Hematopoietic multipotent progenitor cell treated with erythropoietin and hydrocortisone succinate and interleukin-3 and kit ligand, for 6 days (in vitro differentiated cells): ENCODE measurements around the gene SLC4A5.
"Not testable (repeated sequence)": the region's sequence is repeated elsewhere in the genome, so short reads cannot be mapped to it uniquely, and the experiment has no call there.

Experiments
- DNase-seq: peaks from one replicate; pipeline ENCODE4 v3.0.0-alpha.2; 2015

SLC4A5 gene

GRCh38 chr2:74364533-74365505, 21.6 kb upstream of the SLC4A5 start:
- no peak for DNase-seq

DNA sequence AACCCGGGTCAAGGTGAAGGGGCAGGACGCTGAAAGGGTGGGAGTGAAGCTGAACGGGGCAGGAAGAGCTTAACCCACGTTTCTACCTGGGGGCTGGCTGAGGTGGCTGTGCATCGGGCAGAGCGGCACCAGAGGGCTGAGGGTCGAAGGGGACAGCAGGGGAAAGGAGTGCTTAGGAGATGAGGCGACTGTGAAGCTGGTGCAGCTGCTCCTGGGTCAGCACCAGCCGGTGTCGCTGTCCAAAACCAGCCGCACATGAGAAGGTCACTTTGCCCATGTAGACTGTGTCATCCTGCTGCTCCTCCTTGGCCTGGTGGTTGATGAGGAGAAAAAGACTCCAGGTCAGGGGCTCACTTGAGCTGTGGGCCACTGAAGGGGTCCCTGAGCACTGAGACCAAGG, 18.1 kb upstream of the SLC4A5 start:
- DNase-seq: no peak

DNA sequence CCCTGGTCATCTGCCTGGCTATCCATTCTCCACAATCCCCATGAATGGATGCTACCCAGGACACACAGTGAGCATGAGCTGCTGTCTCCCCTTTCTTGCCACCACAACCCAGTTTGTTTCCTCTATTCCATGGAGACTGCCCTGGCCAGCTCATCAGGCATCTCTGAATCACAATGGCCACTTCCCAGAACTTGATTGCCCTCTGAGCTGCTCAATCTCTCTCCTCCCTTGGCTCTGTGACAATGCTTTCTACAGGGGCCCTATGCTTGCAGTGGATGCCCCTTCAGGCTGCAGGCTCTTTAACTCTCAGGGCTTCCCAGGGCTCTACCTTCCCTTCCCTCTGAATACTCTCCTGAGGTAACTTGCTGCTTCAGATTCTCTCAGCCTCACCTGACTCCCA, 14.4 kb upstream of the SLC4A5 start:
- DNase-seq: no peak

DNA sequence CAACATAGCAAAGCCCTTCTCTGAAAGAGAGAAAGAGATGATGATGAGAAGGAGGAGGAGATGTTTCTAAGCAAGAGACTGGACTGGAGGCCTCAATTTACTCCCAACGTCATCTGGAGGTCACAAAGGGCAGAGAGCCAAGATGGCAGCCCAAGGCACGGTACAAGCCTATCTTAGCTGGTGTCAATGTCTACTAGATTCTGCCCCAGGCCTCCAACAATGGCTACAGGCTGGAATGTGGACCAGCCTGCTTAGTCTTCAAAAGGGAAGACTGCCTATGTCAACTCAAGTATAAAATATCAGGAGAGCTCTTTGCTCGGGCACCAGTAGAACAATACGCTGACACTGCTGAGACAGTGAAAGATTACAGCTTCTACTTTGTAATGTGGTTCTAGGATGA, 6.7 kb upstream of the SLC4A5 start:
- no peak for DNase-seq

- DNase-seq: no peak
Measured at GRCh38 chr2:74347742-74348141, 4.5 kb upstream of the SLC4A5 start.

DNA sequence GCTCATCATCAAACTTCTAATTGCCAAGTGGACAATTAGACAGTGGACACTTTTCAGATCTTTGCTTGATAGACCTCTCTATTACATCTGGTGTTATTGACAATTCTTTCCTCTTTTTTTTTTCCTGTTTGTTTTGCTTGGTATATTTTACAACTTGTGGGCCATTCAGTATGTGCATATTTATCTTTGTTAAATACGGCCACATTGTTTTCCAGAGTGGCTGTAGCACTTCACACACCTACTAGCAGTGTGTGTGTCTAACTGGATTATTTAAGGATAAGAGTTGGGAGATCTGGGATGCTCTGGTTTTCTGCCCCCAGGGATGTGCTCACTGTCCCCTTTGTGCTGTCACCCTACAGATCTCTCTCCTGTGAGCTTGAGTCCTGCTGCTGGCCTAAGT, 4.1 kb upstream of the SLC4A5 start:
- no peak for DNase-seq

DNA sequence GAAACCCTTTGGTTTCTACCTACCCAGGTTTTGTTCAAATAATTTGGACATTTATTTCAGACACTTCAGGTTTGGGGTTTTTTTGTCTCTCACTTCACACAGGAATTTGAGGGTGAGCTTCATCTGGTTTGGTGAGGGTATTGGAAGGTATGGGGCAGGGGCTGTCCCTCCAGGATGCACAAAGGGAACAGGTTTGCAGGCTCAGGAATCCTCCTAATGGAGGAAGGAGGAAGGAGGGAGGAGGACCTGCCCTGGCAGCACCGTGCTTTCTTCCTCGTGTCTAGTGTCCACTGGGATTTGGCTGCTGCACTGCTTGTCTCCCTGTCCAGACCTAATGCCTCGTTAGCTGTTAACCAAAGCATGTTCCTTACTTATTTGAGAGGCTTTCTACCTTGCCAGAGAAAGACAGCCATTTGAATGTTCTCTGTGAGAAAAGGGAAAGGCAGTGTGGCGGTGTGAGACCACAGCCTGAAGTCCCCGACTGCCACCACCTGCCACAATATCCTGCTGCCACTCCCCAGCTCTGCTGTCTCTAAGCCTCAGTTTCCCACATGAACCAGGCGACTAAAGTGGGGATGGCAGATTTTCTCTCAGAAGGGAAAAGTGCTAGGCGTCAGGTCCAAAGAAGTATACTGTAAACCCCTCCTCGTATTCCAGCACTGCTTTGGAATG, 2.2 kb upstream of the SLC4A5 start:
- no peak for DNase-seq

DNA sequence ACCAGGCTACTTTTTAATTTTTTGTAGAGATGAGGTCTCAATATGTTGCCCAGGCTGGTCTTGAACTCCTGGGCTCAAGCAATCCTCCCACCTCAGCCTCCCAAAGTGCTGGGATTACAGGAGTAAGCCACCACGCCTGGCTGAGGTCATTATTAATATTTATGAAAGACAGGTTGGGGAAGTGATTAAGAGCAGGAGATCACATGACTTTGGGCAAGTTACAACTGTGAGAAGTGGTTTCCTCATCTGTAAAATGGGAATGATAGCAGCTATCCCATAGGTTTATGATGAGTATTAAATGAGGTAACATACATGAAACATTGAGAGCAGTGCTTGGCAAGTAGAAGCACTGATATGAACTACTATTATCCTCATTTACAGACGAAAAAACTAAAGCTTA, 7.0 kb downstream of the SLC4A5 start:
- not testable (repeated sequence) for DNase-seq

DNA sequence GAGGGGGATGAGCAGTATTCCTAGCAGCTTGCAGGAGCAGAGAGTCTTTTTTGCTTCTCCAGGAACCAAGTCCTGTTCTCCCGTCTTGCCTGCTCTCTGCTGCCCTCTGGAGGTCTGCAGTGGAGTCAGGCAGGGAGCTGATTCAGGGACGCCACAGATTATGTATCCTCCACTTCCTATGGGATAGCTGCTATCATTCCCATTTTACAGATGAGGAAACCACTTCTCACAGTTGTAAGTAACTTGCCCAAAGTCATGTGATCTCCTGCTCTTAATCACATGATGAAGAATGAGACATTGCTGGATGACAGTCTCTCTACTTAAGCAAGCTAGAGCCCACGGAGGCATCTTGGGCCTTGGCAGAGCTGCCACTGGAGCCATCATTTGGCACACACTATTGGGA, 8.3 kb downstream of the SLC4A5 start:
- DNase-seq: peak; percentile 79

GRCh38 chr2:74333896-74334586, 9.2 kb downstream of the SLC4A5 start:
- DNase-seq: peak; percentile 8

GRCh38 chr2:74333175-74333574, 10.0 kb downstream of the SLC4A5 start:
- DNase-seq: peak; percentile 62

DNA sequence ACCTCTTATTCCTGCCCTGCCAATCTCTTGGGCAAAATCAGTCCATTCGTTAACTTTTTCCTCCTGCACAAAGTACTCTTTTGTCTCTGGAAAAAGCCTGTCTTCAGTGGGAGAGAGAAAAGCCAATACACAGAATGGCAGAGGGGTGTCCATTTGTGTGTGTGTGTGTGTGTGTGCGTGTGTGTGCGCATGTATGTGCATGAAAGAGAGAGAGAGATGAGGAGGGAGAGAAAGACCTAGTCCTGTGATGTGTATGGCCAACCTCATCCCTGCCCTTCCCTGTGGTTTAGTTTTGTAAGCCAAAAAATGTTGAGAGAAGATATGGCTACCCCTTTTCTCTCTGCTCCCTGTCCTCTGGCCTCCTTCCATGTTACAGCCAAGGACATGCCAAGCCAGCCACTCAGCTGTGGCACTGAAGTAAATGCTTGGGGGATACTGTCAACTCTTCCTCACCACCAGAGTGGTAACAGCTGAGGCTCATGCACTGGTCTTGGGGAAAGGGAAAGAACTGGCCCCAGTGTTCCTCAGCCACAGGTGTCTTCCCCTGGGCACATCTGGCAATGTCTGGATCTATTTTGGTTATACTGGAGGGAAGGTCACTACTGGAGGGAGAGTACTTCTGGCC, 10.6 kb downstream of the SLC4A5 start:
- DNase-seq: no peak

- peak; percentile 26 for DNase-seq
Measured at GRCh38 chr2:74328573-74328972, 14.6 kb downstream of the SLC4A5 start.

GRCh38 chr2:74328074-74328473, 15.1 kb downstream of the SLC4A5 start:
- no peak for DNase-seq

DNA sequence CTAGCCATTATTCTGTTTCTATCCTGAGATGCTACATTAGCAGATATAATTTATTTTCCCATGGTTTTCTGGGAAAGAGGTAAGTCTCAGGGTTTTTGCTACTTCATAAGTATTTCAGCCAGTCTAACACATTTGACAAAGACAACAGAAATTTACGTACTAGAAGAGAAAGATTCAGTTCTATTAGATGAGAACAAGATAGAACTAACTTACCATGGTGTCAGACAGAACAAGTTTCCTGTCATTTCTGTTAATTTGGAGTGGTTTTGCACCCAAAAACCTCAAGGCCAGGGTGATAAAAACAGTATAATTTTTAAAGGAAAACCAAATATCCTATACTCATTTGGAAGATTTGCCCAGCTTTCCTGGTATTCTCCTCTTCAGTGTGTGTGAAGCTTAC, 15.6 kb downstream of the SLC4A5 start:
- DNase-seq: no peak

DNA sequence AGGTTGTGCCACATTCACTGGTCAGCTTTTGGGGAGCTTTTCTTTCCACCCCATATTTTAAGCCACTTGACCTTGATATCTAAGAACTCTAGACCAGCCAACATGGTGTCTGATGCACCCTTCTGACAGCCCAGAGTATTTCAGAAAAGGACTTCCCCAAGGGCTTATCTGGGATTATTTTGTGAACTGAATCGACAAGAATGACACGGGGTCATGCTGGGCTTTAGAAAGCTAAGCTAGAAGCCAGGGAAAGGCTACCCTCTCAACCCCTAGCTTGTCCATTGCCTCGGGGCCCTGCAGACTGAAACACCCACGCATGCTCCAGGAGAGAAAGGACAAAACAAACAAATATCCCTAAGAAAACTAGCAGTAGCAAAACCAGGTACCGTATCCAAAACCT, 16.0 kb downstream of the SLC4A5 start:
- no peak for DNase-seq

DNA sequence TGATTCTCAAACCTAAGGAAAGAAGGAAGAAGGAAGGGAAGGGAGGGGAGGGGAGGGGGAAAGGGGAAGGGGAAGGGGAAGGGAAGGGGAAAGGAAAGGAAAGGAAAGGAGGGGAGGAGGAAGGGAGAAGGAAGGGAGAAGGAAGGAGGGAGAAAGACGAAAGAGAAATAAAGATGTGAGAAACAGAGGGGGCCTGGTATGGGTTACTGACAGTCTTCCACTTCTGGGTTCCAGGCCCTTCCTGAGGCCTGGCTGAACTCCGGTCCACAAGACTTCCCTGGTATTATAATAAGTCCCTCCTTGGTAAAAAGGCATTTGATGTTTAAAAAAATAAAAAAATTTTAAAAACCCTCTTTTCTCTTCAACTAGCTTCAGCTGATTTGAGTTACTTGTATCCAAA, 17.4 kb downstream of the SLC4A5 start:
- DNase-seq: no peak

GRCh38 chr2:74321737-74322136, 21.5 kb downstream of the SLC4A5 start:
- no peak for DNase-seq

DNA sequence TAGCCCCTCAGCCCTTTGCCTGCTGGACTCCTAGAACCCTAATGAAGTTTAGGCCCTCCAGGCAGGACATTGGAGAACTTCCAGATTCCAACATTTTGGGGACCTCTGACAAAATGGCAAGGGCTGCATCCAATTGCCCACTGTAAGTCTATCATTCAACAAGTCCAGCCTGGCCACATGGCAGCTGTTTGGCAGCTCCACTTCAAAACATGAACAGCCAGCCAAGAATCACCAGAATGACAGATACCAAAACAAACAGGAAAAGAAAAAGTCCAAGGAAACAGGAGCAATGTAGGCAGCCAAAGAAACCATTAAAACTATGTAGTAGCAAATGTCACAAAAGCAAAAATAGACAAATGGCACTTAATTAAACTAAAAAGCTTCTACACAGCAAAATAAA, 25.5 kb downstream of the SLC4A5 start:
- no peak for DNase-seq

DNA sequence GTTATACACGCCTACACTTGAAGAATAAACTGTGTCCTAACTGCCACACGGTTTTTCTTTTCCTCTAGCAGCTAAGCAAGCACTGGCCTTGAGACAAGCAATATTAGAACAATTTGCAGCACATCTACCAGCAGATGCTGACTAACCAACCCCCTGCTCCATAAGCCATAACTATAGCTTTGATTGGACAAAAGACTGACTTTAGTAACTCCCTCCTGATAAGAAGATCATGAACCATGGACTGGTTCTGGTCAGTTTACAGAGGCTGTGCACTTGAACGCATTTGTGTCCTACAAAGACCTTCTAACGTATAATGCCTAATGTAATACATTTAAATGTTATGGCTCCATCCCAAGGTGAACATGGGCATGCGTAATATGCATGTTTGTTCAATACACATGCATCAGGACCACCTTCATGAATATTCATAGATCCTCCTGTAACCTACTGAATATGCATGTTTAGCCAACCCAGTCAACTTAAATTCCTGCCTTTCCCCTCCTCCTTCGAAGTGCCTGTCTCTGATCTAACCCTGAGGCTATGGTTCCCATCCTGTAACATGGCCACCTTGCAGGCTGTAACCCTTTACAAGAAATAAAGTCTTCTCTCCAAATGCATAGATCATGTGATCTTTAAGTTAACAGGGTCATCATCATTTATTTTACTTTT, 26.5 kb downstream of the SLC4A5 start:
- DNase-seq: no peak

GRCh38 chr2:74314107-74314506, 29.1 kb downstream of the SLC4A5 start:
- DNase-seq: no peak

DNA sequence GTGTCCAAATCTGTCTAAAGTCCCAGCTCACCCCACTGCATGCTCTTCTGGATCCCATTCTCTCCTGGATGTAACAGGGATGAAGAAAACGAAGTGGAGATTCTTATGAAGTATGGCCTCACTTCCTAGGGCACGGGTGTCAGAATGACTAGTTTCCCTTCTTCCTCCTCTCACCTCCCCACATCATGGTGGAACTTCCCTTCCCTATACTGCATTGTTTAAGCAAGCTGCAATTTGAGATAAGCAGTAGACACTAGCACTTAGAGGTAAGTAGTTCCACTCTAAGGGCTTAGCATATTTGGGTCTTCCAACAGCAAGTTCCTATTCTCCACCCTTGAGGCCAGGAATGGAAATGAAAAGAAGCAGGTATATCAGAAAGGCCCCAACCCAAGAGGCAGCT, 29.7 kb downstream of the SLC4A5 start:
- DNase-seq: peak; percentile 23

GRCh38 chr2:74312913-74313312, 30.3 kb downstream of the SLC4A5 start:
- no peak for DNase-seq
